ENCODE results near the gene FOXA3. TPM values are rescaled to one million over a fixed set of nuclear protein-coding genes. Genes with fewer than 3 reads are reported as not detected.
"Not testable (repeated sequence)": the region's sequence is repeated elsewhere in the genome, so short reads cannot be mapped to it uniquely, and the experiment has no call there.

Gene FOXA3
- total RNA-seq, 4 donors from 2014 or later = 1.9 to 24.4 (median 9.2) TPM

DNA sequence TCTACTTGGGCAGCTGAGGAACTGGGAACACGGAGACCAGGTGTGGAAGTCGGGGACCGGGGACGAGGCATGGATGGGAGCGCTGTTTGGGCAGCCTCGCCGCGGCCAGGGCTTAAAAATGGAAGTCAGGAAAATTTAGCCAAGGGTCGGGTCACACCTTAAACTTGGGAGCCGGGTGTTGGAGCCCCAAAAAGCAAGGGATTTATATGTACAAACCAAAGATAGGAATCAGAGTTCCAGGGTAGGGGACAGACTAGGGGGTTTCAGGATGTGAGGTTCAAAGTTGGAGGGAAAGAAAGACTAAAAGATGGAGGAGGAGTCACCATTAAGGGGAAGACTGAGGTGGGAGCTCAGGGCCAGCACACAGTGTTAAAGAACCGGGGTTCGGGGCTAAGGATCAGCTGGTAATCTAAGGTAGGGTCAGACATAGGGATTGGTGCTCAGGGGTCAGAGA lies 530 bp downstream of the FOXA3 start:
- H3K27me3 ChIP-seq = peaks cover 13% of the 10 kb centered on the region
- peak overlapping the region; percentile 71 to 98 (median 96) for H3K27ac ChIP-seq
- peaks cover 0 to under 1% (median 0%) of the 10 kb centered on the region in 4 donors for H3K36me3 ChIP-seq
- DNase-seq = no peak
- H3K4me1 ChIP-seq = peaks cover 9 to 37% (median 25%) of the 10 kb centered on the region in 4 donors
- no peak for TF ChIP-seq POLR2AphosphoS5 (IDR thresholded peaks at IDR 0.05)
- TF ChIP-seq, protein P1, sequence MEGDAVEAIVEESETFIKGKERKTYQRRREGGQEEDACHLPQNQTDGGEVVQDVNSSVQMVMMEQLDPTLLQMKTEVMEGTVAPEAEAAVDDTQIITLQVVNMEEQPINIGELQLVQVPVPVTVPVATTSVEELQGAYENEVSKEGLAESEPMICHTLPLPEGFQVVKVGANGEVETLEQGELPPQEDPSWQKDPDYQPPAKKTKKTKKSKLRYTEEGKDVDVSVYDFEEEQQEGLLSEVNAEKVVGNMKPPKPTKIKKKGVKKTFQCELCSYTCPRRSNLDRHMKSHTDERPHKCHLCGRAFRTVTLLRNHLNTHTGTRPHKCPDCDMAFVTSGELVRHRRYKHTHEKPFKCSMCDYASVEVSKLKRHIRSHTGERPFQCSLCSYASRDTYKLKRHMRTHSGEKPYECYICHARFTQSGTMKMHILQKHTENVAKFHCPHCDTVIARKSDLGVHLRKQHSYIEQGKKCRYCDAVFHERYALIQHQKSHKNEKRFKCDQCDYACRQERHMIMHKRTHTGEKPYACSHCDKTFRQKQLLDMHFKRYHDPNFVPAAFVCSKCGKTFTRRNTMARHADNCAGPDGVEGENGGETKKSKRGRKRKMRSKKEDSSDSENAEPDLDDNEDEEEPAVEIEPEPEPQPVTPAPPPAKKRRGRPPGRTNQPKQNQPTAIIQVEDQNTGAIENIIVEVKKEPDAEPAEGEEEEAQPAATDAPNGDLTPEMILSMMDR (IDR thresholded peaks at IDR 0.05) = no peak
- no peak for TF ChIP-seq EP300 (IDR thresholded peaks at IDR 0.05; ENCODE audit: low read depth)
- TF ChIP-seq POLR2A (IDR thresholded peaks at IDR 0.05) = no peak
- H3K9me3 ChIP-seq = no peaks in the 10 kb centered on the region
- WGBS, 2 donors (ENCODE audit: low coverage in 1 of 2) = 16 to 32% methylated on average over 3 to 12 of the region's 12 CpGs
- H3K4me3 ChIP-seq = peak overlapping the region; percentile 16 to 100 (median 90)
- intact Hi-C loops (cut with DNase I; ENCODE audit: low total_unique reads) (no loop called here), in situ Hi-C loops (cut with MboI; ENCODE audit: low pct_ligation_motif_present in 1 of 4, low pct_unique_long_range_greater_than_20kb in 1 of 4, low sequenced_read_pairs in 3 of 4) (no loop called here)

DNA sequence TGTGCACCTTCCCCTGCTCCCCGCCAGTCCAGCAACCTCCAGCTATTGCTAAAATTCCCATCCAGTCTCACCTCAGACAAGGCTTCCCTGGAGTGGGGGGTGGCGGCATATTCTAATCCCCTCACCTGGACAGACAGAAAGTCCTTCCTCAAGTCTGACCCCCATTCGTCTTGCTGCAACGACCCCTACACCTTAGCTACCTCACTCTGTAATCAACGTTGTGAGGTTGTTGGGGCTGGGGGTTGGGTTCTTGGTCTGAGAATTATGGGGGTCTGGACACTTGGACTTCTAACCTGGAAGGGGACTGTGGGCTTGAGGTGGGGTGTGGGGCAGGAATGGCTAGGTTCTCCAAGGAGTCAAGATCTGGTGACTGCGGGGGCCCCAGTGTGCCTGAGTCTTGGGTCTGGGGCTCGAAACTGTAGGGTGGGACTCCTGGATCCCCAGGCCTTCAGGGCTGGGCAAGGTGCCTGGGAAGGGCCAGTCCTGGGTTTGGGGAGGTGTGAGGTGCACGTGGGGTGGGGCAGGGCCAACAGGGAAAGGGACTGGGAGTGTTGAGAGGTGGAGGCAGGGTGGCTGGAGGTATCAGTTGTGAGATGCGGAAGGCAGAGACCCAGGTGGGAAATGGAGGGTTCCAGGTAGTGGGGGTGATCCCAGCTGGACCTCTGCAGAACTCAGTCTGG lies 1.3 kb downstream of the FOXA3 start:
- Histone ChIP-seq H3K27ac (peak overlapping the region; percentile 71 to 98 (median 96)), H3K4me1 (peaks cover 9 to 37% (median 25%) of the 10 kb centered on the region in 4 donors), H3K27me3 (peaks cover 13% of the 10 kb centered on the region), H3K36me3 (no peaks in the 10 kb centered on the region), H3K9me3 (no peaks in the 10 kb centered on the region), H3K4me3 (peak overlapping the region in 3 of 4 donors; percentile 84 to 100 (median 95))
- intact Hi-C loops (cut with DNase I; ENCODE audit: low total_unique reads) (no loop called here), in situ Hi-C loops (cut with MboI; ENCODE audit: low pct_ligation_motif_present in 1 of 4, low pct_unique_long_range_greater_than_20kb in 1 of 4, low sequenced_read_pairs in 3 of 4) (no loop called here)
- TF ChIP-seq POLR2A (IDR thresholded peaks at IDR 0.05) = peak; percentile 15
- TF ChIP-seq EP300 (IDR thresholded peaks at IDR 0.05; ENCODE audit: low read depth) = no peak
- DNase-seq = peak; percentile 54
- WGBS, 2 donors (ENCODE audit: low coverage in 1 of 2) = 53 to 70% methylated on average over 1 to 9 of the region's 9 CpGs

DNA sequence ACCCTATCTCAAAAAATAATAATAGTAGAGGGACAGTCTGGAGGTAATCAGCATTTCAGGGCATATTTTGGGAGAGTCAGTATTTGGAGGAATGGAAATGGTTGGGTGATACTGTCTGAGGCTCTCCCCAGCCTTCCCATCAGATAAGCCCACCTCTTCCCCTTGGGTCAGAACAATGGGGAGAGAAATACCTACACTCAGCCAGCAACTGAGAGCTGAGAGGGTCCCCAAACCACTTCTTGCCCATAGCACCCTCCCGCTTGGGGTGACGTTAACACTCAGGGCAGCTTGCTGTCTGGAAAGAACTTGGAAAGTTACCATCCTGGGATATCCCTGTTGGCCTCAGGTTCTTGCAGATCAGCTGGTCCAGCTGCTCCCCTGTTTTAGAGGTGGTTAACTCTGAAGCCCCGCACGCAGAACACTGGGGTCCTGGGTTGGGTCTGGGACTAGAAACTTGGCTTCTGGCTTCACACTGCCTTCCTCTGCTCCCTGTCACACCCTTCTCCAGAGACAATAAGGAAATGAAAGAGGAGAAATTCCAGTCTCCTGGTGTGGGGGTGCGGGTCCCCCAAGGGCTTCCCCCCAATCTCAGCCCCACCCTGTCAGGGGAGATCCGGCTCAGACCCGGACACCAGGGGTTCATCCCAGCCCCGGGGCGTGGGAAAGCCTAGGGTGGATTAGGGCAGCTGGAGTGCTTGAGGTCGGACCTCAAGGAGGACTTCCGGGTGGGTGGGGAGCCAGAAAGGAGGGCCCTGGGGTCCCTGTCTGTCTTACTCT lies 2.5 kb downstream of the FOXA3 start:
- in situ Hi-C loops (cut with MboI; ENCODE audit: low pct_ligation_motif_present in 1 of 4, low pct_unique_long_range_greater_than_20kb in 1 of 4, low sequenced_read_pairs in 3 of 4) = no loop called here
- peak; percentile 58 for TF ChIP-seq POLR2A (IDR thresholded peaks at IDR 0.05)
- TF ChIP-seq POLR2AphosphoS5 (IDR thresholded peaks at IDR 0.05) = peak in 2 of 3 donors; percentile 32 to 44
- no peak for TF ChIP-seq EP300 (IDR thresholded peaks at IDR 0.05; ENCODE audit: low read depth)
- TF ChIP-seq, protein P1 (IDR thresholded peaks at IDR 0.05) = no peak
- WGBS, 2 donors (ENCODE audit: low coverage in 1 of 2) = 45% methylated on average over 11 of the region's 11 CpGs; no CpG with 5 or more reads in 1 of the 2 donors
- Histone ChIP-seq H3K4me3 (peak overlapping the region in 3 of 4 donors; percentile 84 to 100 (median 95)), H3K27ac (peak overlapping the region; percentile 71 to 98 (median 96)), H3K9me3 (no peaks in the 10 kb centered on the region), H3K36me3 (no peaks in the 10 kb centered on the region), H3K27me3 (peaks cover 13% of the 10 kb centered on the region), H3K4me1 (peaks cover 5 to 25% (median 18%) of the 10 kb centered on the region in 4 donors)
- intact Hi-C loops (cut with DNase I; ENCODE audit: low total_unique reads) = no loop called here
- DNase-seq = peak; percentile 65

DNA sequence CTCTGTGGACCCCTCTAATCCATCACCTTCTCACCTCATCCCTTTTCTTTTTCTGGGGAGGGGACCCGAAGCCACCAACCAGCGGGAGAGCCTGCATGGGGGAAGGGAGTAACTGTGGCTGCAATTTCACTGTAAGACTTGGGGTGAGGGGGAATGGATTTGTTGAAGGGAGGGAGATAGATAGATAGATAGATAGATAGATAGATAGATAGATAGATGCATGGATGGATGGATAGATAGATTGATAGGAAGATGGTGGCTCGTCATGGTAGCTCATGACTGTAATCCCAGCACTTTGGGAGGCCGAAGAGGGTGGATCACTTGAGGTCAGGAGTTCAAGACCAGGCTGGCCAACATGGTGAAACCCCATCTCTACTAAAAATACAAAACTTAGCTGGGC lies 3.1 kb downstream of the FOXA3 start:
- peak overlapping the region; percentile 71 to 98 (median 96) for H3K27ac ChIP-seq
- H3K27me3 ChIP-seq = peaks cover 13% of the 10 kb centered on the region
- in situ Hi-C loops (cut with MboI; ENCODE audit: low pct_ligation_motif_present in 1 of 4, low pct_unique_long_range_greater_than_20kb in 1 of 4, low sequenced_read_pairs in 3 of 4); H3K36me3 ChIP-seq; intact Hi-C loops (cut with DNase I; ENCODE audit: low total_unique reads); DNase-seq; H3K9me3 ChIP-seq: not testable (repeated sequence)
- WGBS, 2 donors (ENCODE audit: low coverage in 1 of 2) = 43 to 56% methylated on average over 4 of the region's 4 CpGs
- H3K4me3 ChIP-seq = peak overlapping the region in 3 of 4 donors; percentile 84 to 100 (median 95)
- H3K4me1 ChIP-seq = peaks cover 0 to 19% (median 11%) of the 10 kb centered on the region in 4 donors

DNA sequence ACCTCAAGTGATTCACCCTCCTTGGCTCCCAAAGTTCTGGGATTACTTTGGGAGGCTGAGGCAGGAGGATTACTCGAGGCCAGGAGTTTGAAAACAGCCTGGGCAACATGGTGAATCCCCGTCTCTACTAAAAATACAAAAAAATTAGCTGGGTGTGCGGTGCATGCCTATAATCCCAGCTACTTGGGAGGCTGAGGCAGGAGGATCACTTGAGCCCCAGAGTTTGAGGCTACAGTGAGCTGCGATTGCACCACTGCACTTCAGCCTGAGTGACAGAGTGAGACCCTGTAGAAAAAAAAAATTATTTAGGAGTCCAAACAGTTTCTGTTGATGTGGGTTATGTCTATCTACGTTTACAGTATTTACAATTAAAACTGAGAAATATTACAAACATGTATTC lies 6.7 kb downstream of the FOXA3 start:
- in situ Hi-C loops (cut with MboI; ENCODE audit: low pct_ligation_motif_present in 1 of 4, low pct_unique_long_range_greater_than_20kb in 1 of 4, low sequenced_read_pairs in 3 of 4) (no loop called here), intact Hi-C loops (cut with DNase I; ENCODE audit: low total_unique reads) (no loop called here)
- Histone ChIP-seq H3K9me3 (no peaks in the 10 kb centered on the region), H3K36me3 (no peaks in the 10 kb centered on the region), H3K4me3 (no peak overlapping the region), H3K27me3 (no peaks in the 10 kb centered on the region), H3K27ac (no peak overlapping the region), H3K4me1 (peaks cover 0 to 2% (median 0%) of the 10 kb centered on the region in 4 donors)
- WGBS, 2 donors (ENCODE audit: low coverage in 1 of 2) = 73 to 74% methylated on average over 3 to 5 of the region's 5 CpGs
- TF ChIP-seq POLR2AphosphoS5 (IDR thresholded peaks at IDR 0.05) = no peak
- TF ChIP-seq, protein P1 (IDR thresholded peaks at IDR 0.05) = no peak
- no peak for TF ChIP-seq POLR2A (IDR thresholded peaks at IDR 0.05)
- TF ChIP-seq EP300 (IDR thresholded peaks at IDR 0.05; ENCODE audit: low read depth) = no peak
- no peak for DNase-seq
